K562 (cell line): Measurements from ENCODE around the gene ALOXE3. TPM values are rescaled to one million over a fixed set of nuclear protein-coding genes. Genes with fewer than 3 reads are reported as not detected.

Source experiments
- AFF1 ChIP-seq, 2 experiments: fragments of 450-650 bp; IDR thresholded peaks; 2 replicates each; pipeline ENCODE4 v1.6.1; 2018; ENCODE audit warnings: mild to moderate bottlenecking in 2 of 2, low read depth in 1 of 2; ENCODE audit not compliant: partially characterized antibody in 2 of 2
- KDM1A ChIP-seq, 2 experiments: fragments of 450-650 bp; IDR thresholded peaks; 2 replicates each; pipeline ENCODE4 v1.6.1; 2016; ENCODE audit warnings: mild to moderate bottlenecking in 2 of 2
- NONO ChIP-seq, 2 experiments: fragments of 200-400 bp in 1 of 2; fragments of 450-650 bp in 1 of 2; formaldehyde crosslinking in 1 of 2; IDR thresholded peaks; 2 replicates each; pipeline ENCODE4 v1.6.1; 2017; ENCODE audit warnings: low read depth in 2 of 2, mild to moderate bottlenecking in 2 of 2, moderate library complexity in 2 of 2, low read length in 1 of 2
- RREB1 ChIP-seq: fragments of 250-450 bp; sonication (Bioruptor Pico); IDR thresholded peaks from 2 replicates; pipeline ENCODE4 v1.4.0; 2020
- ZNF124 ChIP-seq: sonication (generic); formaldehyde crosslinking; IDR thresholded peaks from 2 replicates; pipeline ENCODE4 v1.8.1; 2022; ENCODE audit warnings: missing genetic modification reagents
- ZNF407 ChIP-seq: fragments of 450-650 bp; IDR thresholded peaks from 2 replicates; pipeline ENCODE4 v1.6.1; 2016; ENCODE audit warnings: low read depth
- polyA plus RNA-seq, 8 experiments: library from polyadenylated mRNA; depleted of rRNA in 4 of 8; stranded (reverse) in 5 of 8; unstranded in 3 of 8; fragments of >200 nt; fragmentation: Nextera tagmentation in 2 of 8; fragmentation: Illumina TruSeq in 1 of 8; extraction: Ambion mirVana in 2 of 8; extraction: Trizol in 1 of 8; gene quantifications; 2 replicates each; pipeline versions ENCODE4 v1.2.1 to v1.2.3, GENCODE V29; 2011 to 2014; ENCODE audit warnings: inconsistent platforms in 1 of 8, missing spikeins in 1 of 8
- total RNA-seq, 7 experiments: library from RNA; depleted of rRNA in 6 of 7; stranded (reverse); fragments of >200 nt in 6 of 7; fragmentation: Illumina TruSeq in 2 of 7; extraction: Trizol in 2 of 7; gene quantifications; 2 replicates each; pipeline versions ENCODE4 v1.2.1 to v1.2.3, GENCODE V29; 2011 to 2021; ENCODE audit warnings: low replicate concordance in 1 of 7

ALOXE3 gene
- total and polyA plus RNA-seq, 9 of the 15 experiments (the other 6 are each of a cell fraction or from before 2014, with no cell fraction given) = 0.04 TPM; not detected in 8

- no peak for TF ChIP-seq RREB1
- TF ChIP-seq ZNF407 = no peak
- TF ChIP-seq NONO (IDR thresholded peaks at IDR 0.05; ENCODE audit: low read depth in 2 of 2, low read length in 1 of 2) = no peak
- TF ChIP-seq AFF1 (IDR thresholded peaks at IDR 0.05; ENCODE audit: low read depth in 1 of 2, partially characterized antibody in 2 of 2) = no peak
- no peak for TF ChIP-seq KDM1A (IDR thresholded peaks at IDR 0.05)
- TF ChIP-seq ZNF124 (CRISPR knock-in tag) = no peak
Observed at GRCh38 chr17:8147805-8148404, 29.6 kb upstream of the ALOXE3 start (continued).
